H1 (cell line): ENCODE results near the gene PREB. TPM values are rescaled to one million over a fixed set of nuclear protein-coding genes. Genes with fewer than 3 reads are reported as not detected.

ENCODE experiments used
- CTCF ChIA-PET: fragments of 300-600 bp; sonication (Branson Sonifier 250); formaldehyde crosslinking; loops from one replicate; lab custom pipeline; 2021; ENCODE audit not compliant: partially characterized antibody; lab: Charles Lee
- POLR2A ChIA-PET: fragments of 300-600 bp; sonication (Branson Sonifier 250); formaldehyde crosslinking; loops from one replicate; lab custom pipeline; 2021; ENCODE audit warnings: inconsistent platforms; ENCODE audit not compliant: partially characterized antibody; lab: Charles Lee
- DNase-seq, 2 experiments: peaks; one replicate each; pipeline versions ENCODE4 v3.0.0 to v3.0.0-alpha.2; 2010 to 2022; ENCODE audit warnings: low spot score in 2 of 2, low read depth in 1 of 2, mixed read lengths in 1 of 2
- FAIRE-seq: peaks from 2 replicates; lab custom pipeline; 2011; peaks lifted over from hg19 to GRCh38; lab: Jason Lieb, UNC
- H2AFZ ChIP-seq: 2 replicates; pipeline ENCODE4 v1.8.1; 2012; ENCODE audit warnings: low read length, inconsistent platforms
- H2AK5ac ChIP-seq: 2 replicates; pipeline ENCODE4 v1.6.1; 2013; ENCODE audit warnings: low read depth, low read length
- H2BK120ac ChIP-seq: replicated peaks from 2 replicates; pipeline ENCODE3; 2013; ENCODE audit warnings: low read depth, low read length, inconsistent platforms
- H2BK12ac ChIP-seq: 2 replicates; pipeline ENCODE4 v1.6.1; 2013; ENCODE audit warnings: low read depth, low read length
- H2BK15ac ChIP-seq: 2 replicates; pipeline ENCODE4 v1.6.1; 2013; ENCODE audit warnings: low read length
- H2BK20ac ChIP-seq: 2 replicates; pipeline ENCODE4 v1.6.1; 2013; ENCODE audit warnings: low read length
- H2BK5ac ChIP-seq: 2 replicates; pipeline ENCODE4 v1.6.1; 2013; ENCODE audit warnings: low read depth, low read length
- H3K14ac ChIP-seq: 2 replicates; pipeline ENCODE4 v1.6.1; 2013; ENCODE audit warnings: inconsistent platforms; ENCODE audit not compliant: insufficient read length
- H3K18ac ChIP-seq: 2 replicates; pipeline ENCODE4 v1.6.1; 2013; ENCODE audit warnings: low read length; ENCODE audit errors: extremely low read depth
- H3K23ac ChIP-seq: 2 replicates; pipeline ENCODE4 v1.6.1; 2013; ENCODE audit warnings: inconsistent platforms; ENCODE audit not compliant: insufficient read length
- H3K23me2 ChIP-seq: 2 replicates; pipeline ENCODE4 v1.6.1; 2013; ENCODE audit warnings: low read depth, low read length
- H3K27ac ChIP-seq: 2 replicates; pipeline ENCODE4 v1.6.1; 2011; ENCODE audit warnings: low read depth, low read length, inconsistent platforms
- H3K27me3 ChIP-seq, 4 experiments: replicated peaks in 1 of 4; 1 replicate in 1 of 4; 2 replicates in 3 of 4; pipeline versions ENCODE4 v1.6.1 to v1.8.1; 2011 to 2013; ENCODE audit warnings: low read length in 3 of 4, mild to moderate bottlenecking in 3 of 4, inconsistent platforms in 2 of 4, mixed read lengths in 2 of 4, moderate library complexity in 1 of 4; ENCODE audit not compliant: control insufficient read depth in 3 of 4, insufficient read depth in 3 of 4; ENCODE audit errors: extremely low read depth in 1 of 4
- H3K36me3 ChIP-seq, 4 experiments: 2 replicates each; pipeline versions ENCODE4 v1.6.1 to v1.8.1; 2011 to 2013; ENCODE audit warnings: mild to moderate bottlenecking in 4 of 4, low read length in 3 of 4, moderate library complexity in 2 of 4, control low read depth in 1 of 4, inconsistent platforms in 1 of 4; ENCODE audit not compliant: insufficient read depth in 4 of 4, control insufficient read depth in 2 of 4
- H3K4ac ChIP-seq: replicated peaks from 2 replicates; pipeline ENCODE3; 2013; ENCODE audit warnings: low read length, low read depth, mixed read lengths, inconsistent platforms; ENCODE audit not compliant: insufficient read length
- H3K4me1 ChIP-seq, 4 experiments: replicated peaks in 1 of 4; 1 replicate in 1 of 4; 2 replicates in 3 of 4; pipeline versions ENCODE4 v1.6.1 to v1.8.1; 2011 to 2013; ENCODE audit warnings: low read length in 3 of 4, inconsistent platforms in 2 of 4, mixed read lengths in 1 of 4; ENCODE audit not compliant: insufficient read depth in 4 of 4, control insufficient read depth in 3 of 4
- H3K4me2 ChIP-seq, 2 experiments: 2 replicates each; pipeline versions ENCODE4 v1.6.1 to v1.8.1; 2011 to 2013; ENCODE audit warnings: low read depth in 2 of 2, low read length in 2 of 2, control low read depth in 1 of 2, inconsistent platforms in 1 of 2, mild to moderate bottlenecking in 1 of 2; ENCODE audit not compliant: insufficient read depth in 1 of 2
- H3K4me3 ChIP-seq, 4 experiments: fragments of 200-600, 300-600 bp in 1 of 4; sonication (generic), shearing (Covaris generic), sonication (Bioruptor Twin) in 1 of 4; 2 replicates each; pipeline versions ENCODE4 v1.5.1 to v1.8.1; 2011 to 2016; ENCODE audit warnings: low read length in 4 of 4, low read depth in 3 of 4, control low read depth in 2 of 4, inconsistent platforms in 2 of 4, mild to moderate bottlenecking in 2 of 4, mixed read lengths in 1 of 4, moderate library complexity in 1 of 4; ENCODE audit not compliant: insufficient read depth in 2 of 4; ENCODE audit errors: extremely low read depth in 1 of 4
- H3K56ac ChIP-seq: replicated peaks from 2 replicates; pipeline ENCODE3; 2013; ENCODE audit warnings: low read depth, mild to moderate bottlenecking, mixed read lengths, low read length, inconsistent platforms; ENCODE audit not compliant: insufficient read length
- H3K79me1 ChIP-seq: 2 replicates; pipeline ENCODE4 v1.6.1; 2013; ENCODE audit warnings: low read depth, low read length, control low read depth
- H3K79me2 ChIP-seq, 2 experiments: 2 replicates each; pipeline versions ENCODE4 v1.6.1 to v1.8.1; 2012 to 2013; ENCODE audit warnings: low read length in 2 of 2, mild to moderate bottlenecking in 2 of 2, inconsistent platforms in 1 of 2; ENCODE audit not compliant: insufficient read depth in 2 of 2, control insufficient read depth in 1 of 2
- H3K9ac ChIP-seq, 4 experiments: replicated peaks in 1 of 4; 1 replicate in 1 of 4; 2 replicates in 3 of 4; pipeline versions ENCODE4 v1.6.1 to v1.8.1; 2011 to 2013; ENCODE audit warnings: low read depth in 3 of 4, low read length in 3 of 4, control low read depth in 2 of 4, mild to moderate bottlenecking in 2 of 4, moderate library complexity in 2 of 4, inconsistent platforms in 1 of 4; ENCODE audit errors: extremely low read depth in 1 of 4
- H3K9me3 ChIP-seq, 2 experiments: 2 replicates each; pipeline versions ENCODE4 v1.6.1 to v1.8.1; 2012 to 2013; ENCODE audit warnings: mild to moderate bottlenecking in 2 of 2, moderate library complexity in 2 of 2, control low read depth in 1 of 2, inconsistent platforms in 1 of 2, low read depth in 1 of 2, low read length in 1 of 2, mixed read lengths in 1 of 2; ENCODE audit not compliant: insufficient read depth in 2 of 2
- H4K20me1 ChIP-seq, 2 experiments: replicated peaks in 1 of 2; 2 replicates each; pipeline versions ENCODE3 to v1.8.1; 2011 to 2013; ENCODE audit warnings: inconsistent platforms in 2 of 2, low read length in 2 of 2, mild to moderate bottlenecking in 1 of 2; ENCODE audit not compliant: insufficient read depth in 2 of 2, control insufficient read depth in 1 of 2
- H4K5ac ChIP-seq: 2 replicates; pipeline ENCODE4 v1.6.1; 2013; ENCODE audit warnings: low read length, low read depth, mixed read lengths, inconsistent platforms; ENCODE audit not compliant: insufficient read length
- H4K8ac ChIP-seq: 2 replicates; pipeline ENCODE4 v1.8.0; 2013; ENCODE audit warnings: mild to moderate bottlenecking, moderate library complexity, low read length, inconsistent platforms; ENCODE audit not compliant: insufficient read depth; ENCODE audit errors: extremely low read depth
- H4K91ac ChIP-seq: replicated peaks from 2 replicates; pipeline ENCODE3; 2013; ENCODE audit warnings: low read length, mixed read lengths, inconsistent platforms; ENCODE audit not compliant: insufficient read length
- BRCA1 ChIP-seq: IDR thresholded peaks from 2 replicates; pipeline ENCODE4 v1.6.1; 2012; ENCODE audit warnings: low read depth, low read length, improper control_type of control experiment
- CHD2 ChIP-seq: IDR thresholded peaks from 2 replicates; pipeline ENCODE4 v1.6.1; 2012; ENCODE audit warnings: low read length, improper control_type of control experiment
- CTCF ChIP-seq, 3 experiments: IDR thresholded peaks; 1 replicate in 2 of 3; 2 replicates in 1 of 3; pipeline versions ENCODE4 v1.5.1 to v1.6.1; 2011; ENCODE audit warnings: low read length in 3 of 3, mild to moderate bottlenecking in 3 of 3, inconsistent platforms in 2 of 3, low read depth in 1 of 3, moderate library complexity in 1 of 3; ENCODE audit not compliant: insufficient read depth in 1 of 3; ENCODE audit errors: control extremely low read depth in 1 of 3
- SIN3A ChIP-seq, 2 experiments: IDR thresholded peaks in 1 of 2; conservative IDR thresholded peaks in 1 of 2; 2 replicates each; pipeline ENCODE4 v1.6.1; 2011 to 2012; ENCODE audit warnings: low read length in 2 of 2, improper control_type of control experiment in 1 of 2, low read depth in 1 of 2, mild to moderate bottlenecking in 1 of 2
- TCF12 ChIP-seq: IDR thresholded peaks from 2 replicates; pipeline ENCODE4 v1.6.1; 2011; ENCODE audit warnings: low read depth, mild to moderate bottlenecking, low read length
- YY1 ChIP-seq: IDR thresholded peaks from 2 replicates; pipeline ENCODE4 v1.6.1; 2011; ENCODE audit warnings: low read depth, mild to moderate bottlenecking, low read length
- WGBS, 2 experiments: shearing (Covaris generic) in 1 of 2; methylation state at CpG; one replicate each; pipeline versions ENCODE4 v1.1.6 to v1.1.7; 2013 to 2015; ENCODE audit warnings: low lambda C conversion rate in 2 of 2, mixed read lengths in 2 of 2, inconsistent platforms in 1 of 2, low coverage in 1 of 2, missing lambda C conversion rate in 1 of 2; ENCODE audit not compliant: insufficient replicate concordance in 2 of 2, insufficient coverage in 1 of 2, insufficient read length in 1 of 2; ENCODE audit errors: extremely low coverage in 1 of 2, missing lambda C conversion rate in 1 of 2; 5-methylcytosine and 5-hydroxymethylcytosine counted together
- polyA plus RNA-seq, 7 experiments: library from polyadenylated mRNA; depleted of rRNA in 3 of 7; stranded (reverse) in 5 of 7; unstranded in 2 of 7; fragments of >200 nt in 5 of 7; fragments of 200-250 nt in 2 of 7; gene quantifications; 1 replicate in 5 of 7; 2 replicates in 1 of 7; 4 replicates in 1 of 7; pipeline versions ENCODE4 v1.2.1 to v1.2.3, GENCODE V29; 2011 to 2013; ENCODE audit warnings: missing spikeins in 2 of 7, mixed read lengths in 2 of 7
- total RNA-seq: library from RNA; stranded (reverse); fragmentation: NEBNext Ultra II Directional; extraction: Animal tissue kit (Norgen Biotek cat#: 25700); gene quantifications from 2 replicates; pipeline ENCODE4 v1.2.1, GENCODE V29; 2021

Gene PREB
- total and polyA plus RNA-seq, 2 of the 8 experiments (the other 6 are each of a cell fraction or from before 2014, with no cell fraction given) = 54.1 to 72.2 TPM

GRCh38 chr2:27108221-27108620 is 26.2 kb downstream of the PREB start:
- H3K9ac ChIP-seq = no peak overlapping the region
- no peaks in the 10 kb centered on the region for H3K9me3 ChIP-seq
- H3K4me1 ChIP-seq = no peaks in the 10 kb centered on the region; a peak in 1 of 7 replicates
- H2BK15ac ChIP-seq = no peak overlapping the region
- TF ChIP-seq YY1 = no peak
- TF ChIP-seq TCF12 = no peak
- TF ChIP-seq SIN3A (conservative IDR thresholded peaks at IDR 0.05 in 1 of 2, IDR thresholded peaks at IDR 0.05 in 1 of 2; ENCODE audit: low read depth in 1 of 2, low read length in 2 of 2) = no peak
- no peak for TF ChIP-seq CTCF (IDR thresholded peaks at IDR 0.05; ENCODE audit: control extremely low read depth in 1 of 3, insufficient read depth in 1 of 3, low read depth in 1 of 3, low read length in 3 of 3)
- no peak for TF ChIP-seq CHD2
- no peak for TF ChIP-seq BRCA1
- H3K79me1 ChIP-seq = no peaks in the 10 kb centered on the region
- CTCF ChIA-PET = interaction anchor here (0.6 to 9.5 kb wide), 9 partner anchors 8 to 177 kb away, joined by 3 to 120 read pairs (median 5); partner anchors contain the start of gene KHK
- H3K4ac ChIP-seq = no peak overlapping the region
- H3K14ac ChIP-seq = no peak overlapping the region
- H3K18ac ChIP-seq = no peak overlapping the region
- DNase-seq (no peak), FAIRE-seq (no peak)
- H3K23ac ChIP-seq = no peak overlapping the region
- no peak overlapping the region for H2AK5ac ChIP-seq
- H2AFZ ChIP-seq = no peak overlapping the region
- 94% methylated on average over 2 of the region's 2 CpGs; no CpG with 5 or more reads in 1 of the 2 experiments for WGBS, 2 experiments
- H2BK20ac ChIP-seq = no peak overlapping the region
- no peaks in the 10 kb centered on the region for H3K79me2 ChIP-seq
- no peaks in the 10 kb centered on the region for H4K20me1 ChIP-seq
- no peak overlapping the region for H3K4me2 ChIP-seq
- H3K56ac ChIP-seq = no peak overlapping the region
- H4K8ac ChIP-seq = no peak overlapping the region
- no peak overlapping the region for H3K27ac ChIP-seq
- H3K27me3 ChIP-seq = no peaks in the 10 kb centered on the region; a peak in 1 of 7 replicates
- no peaks in the 10 kb centered on the region for H3K23me2 ChIP-seq
- POLR2A ChIA-PET = interaction anchor here (1.7 kb wide), 1 partner anchor 25 kb away, joined by 4 read pairs; no protein-coding TSS in a partner anchor
- no peak overlapping the region for H4K91ac ChIP-seq
- H2BK120ac ChIP-seq = no peak overlapping the region
- no peak overlapping the region for H3K4me3 ChIP-seq
- H3K36me3 ChIP-seq = no peaks in the 10 kb centered on the region
- no peak overlapping the region for H2BK12ac ChIP-seq
- no peak overlapping the region for H4K5ac ChIP-seq
- no peak overlapping the region for H2BK5ac ChIP-seq
